ENCODE measurements around the gene POU3F2.

DNA sequence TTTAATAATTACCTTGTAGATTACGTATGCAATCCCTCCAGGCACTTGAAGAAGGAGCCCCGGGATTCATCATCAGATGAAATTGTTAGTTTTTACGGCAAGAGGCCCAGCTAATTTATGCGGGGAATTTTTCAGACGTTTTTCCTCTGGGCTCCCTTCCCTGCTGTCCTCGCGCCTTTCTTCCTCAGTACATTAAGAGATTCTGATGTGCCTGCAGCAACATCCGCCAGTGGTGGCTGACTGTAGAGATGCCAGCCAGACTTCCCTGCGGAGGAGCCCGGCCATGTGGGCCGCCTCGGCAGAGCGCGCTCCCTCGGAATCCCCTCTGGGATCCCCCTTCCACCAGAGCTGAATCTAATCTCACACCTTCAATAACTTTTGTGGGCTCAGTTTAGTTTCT lies 46.4 kb upstream of the POU3F2 start:
- no peak for TF ChIP-seq CTCF (IDR thresholded peaks at IDR 0.05)
- no peak for TF ChIP-seq POLR2A (IDR thresholded peaks at IDR 0.05)

All from adrenal gland (tissue), 5 donors.